KMS-11 (cell line): ENCODE measurements around the gene GAB2.

Source experiments
- H2AFZ ChIP-seq: fragments of 200-600 bp; sonication (generic); 2 replicates; pipeline ENCODE4 v1.6.1; 2016; ENCODE audit warnings: antibody characterized with exemption, mixed run types, low read depth
- H3K27ac ChIP-seq: fragments of 200-600 bp; sonication (generic); 2 replicates; pipeline ENCODE4 v1.6.1; 2016; ENCODE audit warnings: mild to moderate bottlenecking, mixed run types
- H3K27me3 ChIP-seq: fragments of 200-600 bp; sonication (generic); 2 replicates; pipeline ENCODE4 v1.6.1; 2017; ENCODE audit warnings: mild to moderate bottlenecking, low read depth, mixed run types, moderate library complexity; ENCODE audit not compliant: insufficient read depth
- H3K36me3 ChIP-seq: fragments of 200-600 bp; sonication (generic); 2 replicates; pipeline ENCODE4 v1.6.1; 2017; ENCODE audit warnings: mild to moderate bottlenecking, mixed run types; ENCODE audit not compliant: insufficient read depth
- H3K4me1 ChIP-seq: fragments of 200-600 bp; sonication (generic); 2 replicates; pipeline ENCODE4 v1.6.1; 2016; ENCODE audit warnings: mild to moderate bottlenecking, low read depth, mixed run types; ENCODE audit not compliant: poor library complexity, severe bottlenecking
- H3K4me2 ChIP-seq: fragments of 200-600 bp; sonication (generic); 2 replicates; pipeline ENCODE4 v1.7.0; 2016; ENCODE audit warnings: mild to moderate bottlenecking, mixed run types
- H3K4me3 ChIP-seq: fragments of 200-600 bp; sonication (generic); IDR thresholded peaks from 2 replicates; pipeline ENCODE4 v1.6.1; 2017; ENCODE audit warnings: low read depth, low read length, mixed read lengths; ENCODE audit not compliant: insufficient read depth
- H3K79me2 ChIP-seq: fragments of 200-600 bp; sonication (generic); 2 replicates; pipeline ENCODE4 v1.6.1; 2016; ENCODE audit warnings: low read depth, mixed run types; ENCODE audit not compliant: insufficient read depth
- H3K9ac ChIP-seq: fragments of 200-600 bp; sonication (generic); 2 replicates; pipeline ENCODE4 v1.6.1; 2016; ENCODE audit warnings: mild to moderate bottlenecking, mixed run types
- H4K20me1 ChIP-seq: fragments of 200-600 bp; sonication (generic); 2 replicates; pipeline ENCODE4 v1.6.1; 2016; ENCODE audit warnings: mild to moderate bottlenecking, mixed run types; ENCODE audit not compliant: insufficient read depth
- TF ChIP-seq, protein P1 (sequence below): fragments of 200-600 bp; sonication (generic); conservative IDR thresholded peaks from 2 replicates; pipeline ENCODE4 v1.6.1; 2017; ENCODE audit warnings: low read depth, mild to moderate bottlenecking, antibody characterized with exemption, low read length, moderate library complexity, mixed read lengths

Gene GAB2

DNA sequence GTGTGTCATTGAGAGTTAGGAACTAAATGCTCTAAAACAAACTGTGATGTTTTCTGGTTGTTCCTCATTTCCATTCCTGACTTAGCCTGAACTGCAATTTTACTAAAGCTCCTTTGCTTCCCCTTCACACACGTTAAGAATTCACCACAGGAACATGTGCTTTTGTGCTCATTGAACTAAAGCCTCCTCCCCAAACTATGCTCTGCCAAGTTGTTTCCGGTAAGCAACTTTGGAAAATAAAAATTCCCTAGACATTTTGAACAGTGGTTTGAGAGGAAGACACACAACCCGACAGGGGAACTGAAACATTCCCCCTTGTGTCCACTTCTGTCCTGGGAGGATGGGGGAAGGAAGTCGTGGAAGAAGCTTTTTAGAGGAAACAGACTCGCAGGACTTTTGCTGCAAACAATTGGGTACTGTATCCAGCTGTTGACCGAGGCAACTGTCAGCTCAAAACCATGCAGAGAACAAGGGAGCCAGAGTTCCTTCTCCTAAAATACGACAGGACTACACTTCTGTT, 66.9 kb downstream of the GAB2 start:
- H3K36me3 ChIP-seq, result no peaks in the 10 kb centered on the region
- H3K27me3 ChIP-seq, result no peaks in the 10 kb centered on the region
- H3K4me2 ChIP-seq, result no peak overlapping the region
- H2AFZ ChIP-seq, result no peak overlapping the region
- no peaks in the 10 kb centered on the region for H4K20me1 ChIP-seq
- H3K27ac ChIP-seq, result no peak overlapping the region
- no peak overlapping the region for H3K4me3 ChIP-seq
- H3K79me2 ChIP-seq, result no peaks in the 10 kb centered on the region
- TF ChIP-seq, protein P1, sequence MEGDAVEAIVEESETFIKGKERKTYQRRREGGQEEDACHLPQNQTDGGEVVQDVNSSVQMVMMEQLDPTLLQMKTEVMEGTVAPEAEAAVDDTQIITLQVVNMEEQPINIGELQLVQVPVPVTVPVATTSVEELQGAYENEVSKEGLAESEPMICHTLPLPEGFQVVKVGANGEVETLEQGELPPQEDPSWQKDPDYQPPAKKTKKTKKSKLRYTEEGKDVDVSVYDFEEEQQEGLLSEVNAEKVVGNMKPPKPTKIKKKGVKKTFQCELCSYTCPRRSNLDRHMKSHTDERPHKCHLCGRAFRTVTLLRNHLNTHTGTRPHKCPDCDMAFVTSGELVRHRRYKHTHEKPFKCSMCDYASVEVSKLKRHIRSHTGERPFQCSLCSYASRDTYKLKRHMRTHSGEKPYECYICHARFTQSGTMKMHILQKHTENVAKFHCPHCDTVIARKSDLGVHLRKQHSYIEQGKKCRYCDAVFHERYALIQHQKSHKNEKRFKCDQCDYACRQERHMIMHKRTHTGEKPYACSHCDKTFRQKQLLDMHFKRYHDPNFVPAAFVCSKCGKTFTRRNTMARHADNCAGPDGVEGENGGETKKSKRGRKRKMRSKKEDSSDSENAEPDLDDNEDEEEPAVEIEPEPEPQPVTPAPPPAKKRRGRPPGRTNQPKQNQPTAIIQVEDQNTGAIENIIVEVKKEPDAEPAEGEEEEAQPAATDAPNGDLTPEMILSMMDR, result no peak
- no peak overlapping the region for H3K9ac ChIP-seq
- peaks cover 39% of the 10 kb centered on the region for H3K4me1 ChIP-seq

DNA sequence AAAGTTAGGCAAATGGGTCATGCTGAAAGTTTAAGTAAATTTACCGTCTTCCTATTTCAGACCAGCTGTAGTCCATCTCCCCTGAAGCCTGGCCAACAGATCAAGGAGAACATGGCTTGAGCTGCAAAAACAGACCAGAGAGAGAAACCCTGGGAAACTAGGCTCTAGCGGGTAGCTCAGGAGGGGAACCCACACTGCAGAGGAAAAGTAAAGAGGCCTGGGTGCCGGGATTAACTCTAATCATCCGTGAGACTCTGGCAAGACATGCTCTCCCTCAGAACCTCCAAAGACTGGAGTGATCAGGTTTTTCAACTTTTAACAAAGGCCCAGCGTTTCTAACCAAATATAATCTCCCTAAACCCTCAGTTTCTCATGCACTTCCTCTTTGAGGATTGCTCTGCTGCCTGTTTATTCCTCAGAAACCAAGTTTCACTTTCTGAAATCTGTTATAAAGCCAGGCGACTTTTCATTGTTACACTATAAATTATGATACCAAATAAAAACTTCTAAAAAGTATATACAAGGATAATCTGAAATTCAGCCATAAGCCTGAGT, 67.5 kb downstream of the GAB2 start:
- Histone ChIP-seq H4K20me1 (no peaks in the 10 kb centered on the region), H3K4me2 (no peak overlapping the region), H2AFZ (no peak overlapping the region), H3K4me1 (peaks cover 36% of the 10 kb centered on the region), H3K27me3 (no peaks in the 10 kb centered on the region), H3K9ac (no peak overlapping the region), H3K79me2 (no peaks in the 10 kb centered on the region), H3K27ac (no peak overlapping the region), H3K36me3 (no peaks in the 10 kb centered on the region), H3K4me3 (no peak overlapping the region)
- TF ChIP-seq, protein P1, result no peak

DNA sequence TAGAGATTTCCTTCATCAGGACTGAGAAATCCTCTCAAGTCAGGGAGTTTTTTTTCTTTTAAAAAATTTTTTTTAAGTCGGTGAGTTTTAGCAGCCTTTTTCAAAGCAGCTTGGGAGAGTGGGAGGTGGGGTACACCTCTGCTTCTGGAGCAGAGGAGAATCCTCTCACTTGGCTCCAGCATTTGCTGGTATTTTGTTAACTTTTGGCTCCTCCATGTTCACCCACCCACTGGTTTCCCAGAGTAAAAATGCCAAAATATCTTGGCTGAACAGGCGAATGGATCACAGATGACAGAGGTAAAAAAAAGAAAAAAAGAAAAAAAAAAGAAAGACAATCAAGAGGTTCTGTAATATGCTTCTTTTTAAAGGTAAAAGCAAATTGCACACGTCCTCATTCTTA, 68.0 kb downstream of the GAB2 start:
- H4K20me1 ChIP-seq, result no peaks in the 10 kb centered on the region
- H3K9ac ChIP-seq, result no peak overlapping the region
- TF ChIP-seq, protein P1, result no peak
- H3K27ac ChIP-seq, result no peak overlapping the region
- no peaks in the 10 kb centered on the region for H3K36me3 ChIP-seq
- no peak overlapping the region for H2AFZ ChIP-seq
- H3K79me2 ChIP-seq, result no peaks in the 10 kb centered on the region
- H3K4me2 ChIP-seq, result no peak overlapping the region
- no peaks in the 10 kb centered on the region for H3K27me3 ChIP-seq
- H3K4me3 ChIP-seq, result no peak overlapping the region
- peaks cover 31% of the 10 kb centered on the region for H3K4me1 ChIP-seq

DNA sequence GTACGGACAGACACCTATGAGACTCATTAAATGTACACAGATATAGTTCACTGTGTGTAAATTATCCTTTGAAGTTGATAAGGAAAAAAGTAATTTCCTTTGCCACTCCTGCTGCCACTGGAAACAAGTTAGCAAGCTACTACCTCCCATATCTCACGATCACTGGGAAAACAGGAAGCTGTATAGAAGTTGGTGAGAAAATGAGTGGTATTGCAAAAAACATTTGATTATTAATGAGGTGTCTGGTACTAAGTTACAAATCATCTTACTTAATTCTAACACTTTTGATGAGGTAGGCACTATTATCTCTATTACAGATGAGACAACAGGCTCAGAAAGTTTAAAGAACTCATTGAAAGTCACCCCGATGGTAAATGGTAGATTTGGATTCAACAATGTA, 68.5 kb downstream of the GAB2 start:
- Histone ChIP-seq H4K20me1 (no peaks in the 10 kb centered on the region), H3K4me1 (peaks cover 26% of the 10 kb centered on the region), H3K27ac (no peak overlapping the region), H3K4me2 (no peak overlapping the region), H3K9ac (no peak overlapping the region), H3K27me3 (no peaks in the 10 kb centered on the region), H2AFZ (no peak overlapping the region), H3K79me2 (no peaks in the 10 kb centered on the region), H3K4me3 (no peak overlapping the region), H3K36me3 (no peaks in the 10 kb centered on the region)
- TF ChIP-seq, protein P1, result no peak
